MCF 10A (cell line): Measurements from ENCODE around the gene PPP4R3A. TPM values are rescaled to one million over a fixed set of nuclear protein-coding genes. Genes with fewer than 3 reads are reported as not detected.

ENCODE experiments used
- BruUV-seq: library from RNA; stranded (reverse); fragments of 400-500 nt; replicated peaks from 2 replicates; lab custom pipeline; 2021; lab: Mats Ljungman, UMichigan
- CTCF ChIA-PET: fragments of 300-600 bp; sonication (Branson Sonifier 250); formaldehyde crosslinking; extraction: SDS; loops from one replicate; lab custom pipeline; 2021; ENCODE audit warnings: antibody characterized with exemption, inconsistent platforms; lab: Yijun Ruan, JAX
- POLR2A ChIA-PET: fragments of 300-600, 350-650 bp; sonication (Branson Sonifier 250); formaldehyde crosslinking; extraction: SDS; loops from one replicate; lab custom pipeline; 2020; ENCODE audit warnings: antibody characterized with exemption, inconsistent platforms; lab: Yijun Ruan, JAX
- DNase-seq: peaks from one replicate; pipeline ENCODE4 v3.0.0-alpha.2; 2018; ENCODE audit not compliant: unreplicated experiment
- H3K27ac Mint-ChIP-seq: one replicate; pipeline ENCODE4 v1.8.0; 2022; ENCODE audit warnings: mild to moderate bottlenecking, low read depth, mixed read lengths; ENCODE audit not compliant: unreplicated experiment
- H3K27me3 Mint-ChIP-seq: one replicate; pipeline ENCODE4 v1.8.0; 2022; ENCODE audit warnings: mixed read lengths; ENCODE audit not compliant: insufficient read depth, unreplicated experiment
- H3K36me3 Mint-ChIP-seq: one replicate; pipeline ENCODE4 v1.8.0; 2022; ENCODE audit warnings: mild to moderate bottlenecking, moderate library complexity, mixed read lengths; ENCODE audit not compliant: insufficient read depth, unreplicated experiment
- H3K4me1 Mint-ChIP-seq: one replicate; pipeline ENCODE4 v1.8.0; 2022; ENCODE audit warnings: mixed read lengths; ENCODE audit not compliant: insufficient read depth, unreplicated experiment
- H3K4me3 Mint-ChIP-seq: one replicate; pipeline ENCODE4 v1.8.0; 2022; ENCODE audit warnings: mild to moderate bottlenecking, moderate library complexity, mixed read lengths; ENCODE audit not compliant: unreplicated experiment
- H3K9me3 Mint-ChIP-seq: one replicate; pipeline ENCODE4 v1.8.0; 2022; ENCODE audit warnings: mixed read lengths; ENCODE audit not compliant: unreplicated experiment
- CTCF ChIP-seq: fragments of 200-600 bp; IDR thresholded peaks from one replicate; pipeline ENCODE4 v1.8.0; 2022; ENCODE audit warnings: antibody characterized with exemption, mild to moderate bottlenecking; ENCODE audit not compliant: unreplicated experiment
- intact Hi-C: fragments of 100-400 bp; cut with micrococcal nuclease; formaldehyde crosslinking; loops from 2 replicates; pipeline ENCODE4 v1.14.1; 2022
- total RNA-seq: library from RNA; stranded (reverse); gene quantifications from 2 replicates; pipeline ENCODE4 v1.2.3, GENCODE V29; 2022

PPP4R3A gene
- total RNA-seq, 1 experiment from 2014 or later = 104 TPM

DNA sequence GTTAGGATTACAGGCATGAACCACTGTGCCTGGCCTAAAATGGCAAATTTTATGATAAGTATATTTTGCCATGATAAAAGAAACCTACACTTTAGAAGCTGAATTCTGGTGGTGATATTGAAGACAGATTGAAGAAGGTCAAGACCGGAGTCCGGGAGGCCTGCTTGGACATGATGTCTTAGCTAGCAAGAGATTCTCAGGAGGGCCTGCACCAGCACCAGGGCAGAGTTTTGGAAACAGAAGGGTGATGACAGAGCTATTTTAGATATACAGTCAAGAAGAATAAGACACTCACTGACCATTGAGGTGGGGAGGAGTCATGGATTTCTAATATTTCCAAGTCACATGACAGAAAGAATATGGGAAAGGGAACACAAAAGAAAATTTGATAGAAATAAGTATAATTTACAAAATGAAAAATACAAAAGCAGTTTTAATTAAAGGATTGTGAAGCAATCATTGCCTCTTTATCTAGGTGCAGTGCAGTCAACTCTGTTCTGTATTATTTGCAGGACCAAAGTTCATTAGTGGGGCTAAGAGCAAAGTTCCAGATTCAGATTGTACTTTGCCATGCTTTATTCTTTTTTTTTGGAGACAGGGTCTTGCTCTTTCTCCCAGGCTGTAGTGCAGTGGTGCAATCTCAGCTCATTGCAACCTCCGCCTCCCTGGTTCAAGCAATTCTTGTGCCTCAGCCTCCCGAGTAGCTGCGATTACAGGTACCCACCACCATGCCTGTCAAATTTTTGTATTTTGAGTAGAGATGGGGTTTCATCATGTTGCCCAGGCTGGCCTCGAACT lies 9.3 kb upstream of the PPP4R3A start:
- no TSS peak for BruUV-seq
- POLR2A ChIA-PET = interaction anchor here (0.6 to 1.9 kb wide), 3 partner anchors 9 to 949 kb away, joined by 3 to 9 read pairs (median 4); partner anchors contain the start of gene PPP4R3A
- TF ChIP-seq CTCF = no peak

GRCh38 chr14:91516663-91517388 lies 6.7 kb upstream of the PPP4R3A start:
- no TSS peak for BruUV-seq
- POLR2A ChIA-PET = no interaction called here
- H3K36me3 Mint-ChIP-seq = no peaks in the 10 kb centered on the region
- DNase-seq = no peak
- CTCF ChIA-PET = no interaction called here
- no peak overlapping the region for H3K4me3 Mint-ChIP-seq
- no peak overlapping the region for H3K27ac Mint-ChIP-seq
- no peak for TF ChIP-seq CTCF
- peaks cover 5% of the 10 kb centered on the region for H3K4me1 Mint-ChIP-seq
- intact Hi-C loops = no loop called here
- peaks cover 3% of the 10 kb centered on the region for H3K9me3 Mint-ChIP-seq
- H3K27me3 Mint-ChIP-seq = no peaks in the 10 kb centered on the region

More for the DNA sequence above, 9.3 kb upstream of the PPP4R3A start:
- CTCF ChIA-PET = no interaction called here
- Mint-ChIP-seq H3K36me3 (no peaks in the 10 kb centered on the region), H3K9me3 (peaks cover 8% of the 10 kb centered on the region), H3K27ac (no peak overlapping the region), H3K27me3 (no peaks in the 10 kb centered on the region), H3K4me3 (no peak overlapping the region), H3K4me1 (peaks cover 5% of the 10 kb centered on the region)
- intact Hi-C loops = no loop called here
- DNase-seq = no peak

DNA sequence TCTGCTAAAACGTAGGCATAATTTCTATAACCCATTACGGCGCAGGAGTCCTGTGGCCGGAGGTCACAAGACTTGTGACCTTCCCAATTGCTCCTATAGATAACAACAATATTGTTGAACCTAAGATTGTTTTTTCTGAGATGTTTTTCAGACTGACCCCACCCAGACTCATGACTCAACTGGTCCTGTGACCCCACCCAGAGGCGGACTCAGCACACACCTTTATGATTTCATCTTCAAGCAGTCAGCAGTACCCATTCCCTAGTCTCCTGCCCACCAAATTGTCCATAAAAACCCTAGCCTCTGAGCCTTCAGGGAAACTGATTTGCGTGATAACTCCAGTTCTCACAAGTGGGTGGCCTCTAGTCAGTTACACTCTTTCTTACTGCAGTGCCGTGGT lies 5.9 kb upstream of the PPP4R3A start:
- no TSS peak for BruUV-seq
- ChIA-PET POLR2A (no interaction called here), CTCF (no interaction called here)
- Mint-ChIP-seq H3K27ac (no peak overlapping the region), H3K36me3 (peaks cover 2% of the 10 kb centered on the region), H3K4me3 (no peak overlapping the region), H3K27me3 (no peaks in the 10 kb centered on the region), H3K4me1 (peaks cover 5% of the 10 kb centered on the region), H3K9me3 (no peaks in the 10 kb centered on the region)
- DNase-seq = no peak
- no peak for TF ChIP-seq CTCF
- intact Hi-C loops = no loop called here

- ChIA-PET POLR2A (interaction anchor here (0.6 to 4.0 kb wide), 5 partner anchors 10 to 529 kb away, joined by 3 to 40 read pairs (median 3); partner anchors contain the start of gene TRIP11), CTCF (interaction anchor here (0.6 kb wide), 1 partner anchor 66 kb away, joined by 3 read pairs; no protein-coding TSS in a partner anchor)
- peak overlapping the region; percentile 85 for H3K4me3 Mint-ChIP-seq
- H3K36me3 Mint-ChIP-seq = peaks cover 37% of the 10 kb centered on the region
- H3K4me1 Mint-ChIP-seq = peaks cover 5% of the 10 kb centered on the region
- BruUV-seq = no TSS peak
- no peaks in the 10 kb centered on the region for H3K9me3 Mint-ChIP-seq
- intact Hi-C loops = no loop called here
- H3K27me3 Mint-ChIP-seq = no peaks in the 10 kb centered on the region
- no peak for DNase-seq
- TF ChIP-seq CTCF = no peak
- peak overlapping the region; percentile 99 for H3K27ac Mint-ChIP-seq
These were observed 903 bp upstream of the PPP4R3A start for GRCh38 chr14:91511043-91511383.
